Activated naive CD4-positive, alpha-beta T cell treated with anti-CD3 and anti-CD28 coated beads, Interleukin-2, amount 10 ng/mL, durations not matched to agents 7 days and 5 days (primary cell): ENCODE measurements around the gene DDO.

ENCODE experiments used
- CTCF ChIA-PET: fragments of 350-600 bp; sonication (Branson Sonifier 250); formaldehyde crosslinking; loops from one replicate; lab custom pipeline; 2021; ENCODE audit warnings: antibody characterized with exemption; lab: Charles Lee
- DNase-seq: peaks from one replicate; pipeline ENCODE4 v3.0.0-alpha.2; 2020
- H3K27ac Mint-ChIP-seq: one replicate; pipeline ENCODE4 v1.8.0; 2021; ENCODE audit warnings: mild to moderate bottlenecking, moderate library complexity, mixed read lengths
- H3K27me3 Mint-ChIP-seq: one replicate; pipeline ENCODE4 v1.8.0; 2021; ENCODE audit warnings: mild to moderate bottlenecking, mixed read lengths
- H3K36me3 Mint-ChIP-seq: one replicate; pipeline ENCODE4 v1.8.0; 2021; ENCODE audit warnings: mixed read lengths
- H3K4me1 Mint-ChIP-seq: one replicate; pipeline ENCODE4 v1.8.0; 2021; ENCODE audit warnings: mixed read lengths
- H3K4me3 Mint-ChIP-seq: one replicate; pipeline ENCODE4 v1.8.0; 2021; ENCODE audit warnings: mild to moderate bottlenecking, moderate library complexity, mixed read lengths
- H3K9me3 Mint-ChIP-seq: one replicate; pipeline ENCODE4 v1.8.0; 2021; ENCODE audit warnings: mixed read lengths

The DDO gene

DNA sequence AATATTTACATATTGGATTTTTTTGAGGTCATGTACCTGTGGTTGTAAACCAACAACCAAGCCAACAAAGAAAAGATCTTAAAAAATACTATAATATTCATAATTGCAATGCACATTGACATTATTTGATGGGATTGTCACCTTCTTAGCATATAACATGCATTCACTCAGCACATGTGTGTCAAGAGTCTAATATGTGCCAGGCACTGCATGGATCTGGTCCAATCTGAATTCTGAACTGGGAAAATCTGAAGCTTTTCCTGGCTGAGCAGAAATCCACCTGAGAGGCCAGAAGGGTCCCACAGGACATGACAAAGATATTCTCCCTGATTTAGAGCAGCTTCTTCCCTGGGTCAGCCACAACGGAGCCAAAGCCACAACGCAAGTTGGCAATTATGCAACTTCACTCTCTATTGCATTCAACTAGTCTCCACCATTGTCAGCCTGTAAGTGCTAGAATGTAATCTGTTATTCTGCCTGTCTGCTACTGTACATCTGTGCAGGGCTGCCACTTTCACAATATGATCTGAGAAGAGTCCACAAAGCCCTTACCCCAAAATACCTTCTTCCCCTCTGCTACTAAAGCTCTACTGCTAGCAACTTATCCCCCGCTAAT is 17.0 kb upstream of the DDO start:
- H3K36me3 Mint-ChIP-seq, result no peaks in the 10 kb centered on the region
- no peak overlapping the region for H3K27ac Mint-ChIP-seq
- no peaks in the 10 kb centered on the region for H3K9me3 Mint-ChIP-seq
- CTCF ChIA-PET, result no interaction called here
- H3K4me1 Mint-ChIP-seq, result no peaks in the 10 kb centered on the region
- H3K27me3 Mint-ChIP-seq, result peaks cover 3% of the 10 kb centered on the region
- no peak overlapping the region for H3K4me3 Mint-ChIP-seq
- DNase-seq, result no peak

DNA sequence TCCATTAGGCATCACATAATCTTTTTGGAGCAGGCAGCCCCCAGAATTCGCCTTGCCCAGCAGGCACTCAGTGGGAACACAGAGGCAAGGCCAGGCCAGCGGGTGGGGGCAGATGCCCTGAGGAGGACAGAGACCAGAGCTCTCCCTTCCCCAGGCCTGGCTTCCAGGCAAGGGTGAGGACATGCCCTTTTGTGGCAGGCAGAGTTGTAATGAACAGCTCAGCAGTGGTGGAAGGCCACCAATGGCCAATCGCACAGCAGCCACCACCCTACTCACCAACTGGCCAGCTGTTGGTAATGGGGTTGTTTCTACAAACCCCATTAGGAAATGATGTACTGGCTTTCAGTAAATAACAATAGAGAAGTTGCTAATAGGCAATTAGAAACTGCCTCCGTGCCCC is 15.4 kb upstream of the DDO start:
- DNase-seq, result no peak
- Mint-ChIP-seq H3K27me3 (peaks cover 8% of the 10 kb centered on the region), H3K4me1 (no peaks in the 10 kb centered on the region), H3K4me3 (no peak overlapping the region), H3K27ac (no peak overlapping the region), H3K9me3 (no peaks in the 10 kb centered on the region), H3K36me3 (no peaks in the 10 kb centered on the region)
- CTCF ChIA-PET, result no interaction called here

DNA sequence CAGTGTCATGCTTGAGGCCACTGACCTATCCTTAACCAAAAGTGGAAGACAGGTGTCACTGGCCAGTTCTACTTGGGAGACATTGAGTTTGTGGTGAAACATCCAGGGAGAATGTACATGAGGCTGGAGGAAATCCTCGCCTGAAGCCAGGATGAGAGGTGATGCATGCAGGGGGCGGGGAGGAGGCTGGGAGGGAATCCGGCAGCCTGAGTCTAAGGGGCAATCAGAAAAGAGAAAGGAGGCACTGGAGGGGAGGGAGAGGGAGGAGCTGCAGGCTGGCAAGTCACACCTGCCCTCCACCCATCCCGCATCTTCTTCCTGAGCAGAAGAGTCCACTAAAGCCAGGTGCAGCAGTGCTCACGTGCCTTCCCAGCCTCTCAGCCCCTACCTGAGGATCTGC is 14.9 kb upstream of the DDO start:
- Mint-ChIP-seq H3K4me1 (no peaks in the 10 kb centered on the region), H3K27ac (no peak overlapping the region), H3K4me3 (no peak overlapping the region), H3K9me3 (no peaks in the 10 kb centered on the region), H3K36me3 (no peaks in the 10 kb centered on the region), H3K27me3 (peaks cover 8% of the 10 kb centered on the region)
- DNase-seq, result no peak
- CTCF ChIA-PET, result no interaction called here

DNA sequence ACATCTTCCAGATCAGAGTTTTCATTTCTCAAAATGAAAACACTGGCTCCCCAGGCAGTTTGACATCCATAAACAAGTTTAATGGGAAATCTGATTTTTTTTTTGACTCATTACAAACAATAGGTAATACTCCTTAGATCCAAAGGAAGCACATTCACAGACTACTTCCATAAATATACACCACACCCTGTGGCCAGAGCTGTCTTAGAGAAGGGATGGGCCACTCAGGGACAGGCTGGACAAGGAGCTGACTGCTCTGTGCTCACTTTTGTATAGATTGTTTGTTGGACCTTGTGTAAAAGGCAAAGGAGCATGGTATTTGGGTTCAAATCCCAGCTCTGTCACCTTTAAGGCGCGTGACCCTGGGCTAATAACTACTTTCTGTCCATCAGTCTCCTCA is 12.8 kb upstream of the DDO start:
- Mint-ChIP-seq H3K27me3 (peaks cover 14% of the 10 kb centered on the region), H3K9me3 (no peaks in the 10 kb centered on the region), H3K4me1 (no peaks in the 10 kb centered on the region), H3K27ac (no peak overlapping the region), H3K4me3 (no peak overlapping the region), H3K36me3 (no peaks in the 10 kb centered on the region)
- CTCF ChIA-PET, result no interaction called here
- no peak for DNase-seq

DNA sequence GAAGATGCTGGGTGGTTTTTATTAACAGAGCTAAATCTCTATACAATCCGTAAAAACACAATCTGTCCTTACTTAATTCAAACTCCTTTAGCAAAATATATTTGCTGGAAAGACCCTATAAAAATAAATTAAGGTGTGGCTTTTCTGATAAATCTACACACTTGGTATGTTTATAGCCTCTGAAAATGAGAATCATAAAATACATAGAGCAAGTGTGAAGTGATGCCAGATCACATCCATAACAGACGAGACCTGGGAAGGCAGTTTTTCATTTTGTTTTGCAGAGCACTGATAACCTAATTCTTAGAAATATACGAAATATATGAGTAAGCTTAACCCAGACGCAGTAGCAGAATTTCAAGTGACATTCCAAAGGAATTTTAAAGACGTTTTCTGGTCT is 10.4 kb upstream of the DDO start:
- Mint-ChIP-seq H3K27ac (no peak overlapping the region), H3K27me3 (peaks cover 28% of the 10 kb centered on the region), H3K36me3 (no peaks in the 10 kb centered on the region), H3K4me1 (peaks cover 6% of the 10 kb centered on the region), H3K4me3 (no peak overlapping the region), H3K9me3 (peaks cover 6% of the 10 kb centered on the region)
- CTCF ChIA-PET, result no interaction called here
- DNase-seq, result no peak

DNA sequence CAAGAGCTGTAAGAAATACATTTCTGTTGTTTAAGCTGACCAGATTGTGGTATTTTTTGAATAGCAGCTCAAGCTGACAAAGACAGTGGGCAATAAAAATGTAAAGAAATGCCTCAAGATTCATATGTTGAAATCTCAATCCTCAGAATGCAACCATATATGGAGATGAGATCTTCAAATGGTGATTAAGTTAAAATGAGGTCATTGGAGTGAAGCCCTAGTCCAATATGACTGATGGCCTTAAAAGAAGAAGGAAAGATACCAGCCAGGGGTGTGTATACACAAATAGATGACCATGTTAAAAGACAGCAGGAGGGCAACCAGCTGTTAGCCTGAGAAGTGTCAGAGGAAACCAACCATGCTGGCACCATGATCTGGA is 7.1 kb upstream of the DDO start:
- no peak for DNase-seq
- Mint-ChIP-seq H3K27ac (no peak overlapping the region), H3K36me3 (no peaks in the 10 kb centered on the region), H3K4me1 (peaks cover 6% of the 10 kb centered on the region), H3K9me3 (peaks cover 6% of the 10 kb centered on the region), H3K4me3 (no peak overlapping the region), H3K27me3 (peaks cover 34% of the 10 kb centered on the region)
- CTCF ChIA-PET, result no interaction called here

DNA sequence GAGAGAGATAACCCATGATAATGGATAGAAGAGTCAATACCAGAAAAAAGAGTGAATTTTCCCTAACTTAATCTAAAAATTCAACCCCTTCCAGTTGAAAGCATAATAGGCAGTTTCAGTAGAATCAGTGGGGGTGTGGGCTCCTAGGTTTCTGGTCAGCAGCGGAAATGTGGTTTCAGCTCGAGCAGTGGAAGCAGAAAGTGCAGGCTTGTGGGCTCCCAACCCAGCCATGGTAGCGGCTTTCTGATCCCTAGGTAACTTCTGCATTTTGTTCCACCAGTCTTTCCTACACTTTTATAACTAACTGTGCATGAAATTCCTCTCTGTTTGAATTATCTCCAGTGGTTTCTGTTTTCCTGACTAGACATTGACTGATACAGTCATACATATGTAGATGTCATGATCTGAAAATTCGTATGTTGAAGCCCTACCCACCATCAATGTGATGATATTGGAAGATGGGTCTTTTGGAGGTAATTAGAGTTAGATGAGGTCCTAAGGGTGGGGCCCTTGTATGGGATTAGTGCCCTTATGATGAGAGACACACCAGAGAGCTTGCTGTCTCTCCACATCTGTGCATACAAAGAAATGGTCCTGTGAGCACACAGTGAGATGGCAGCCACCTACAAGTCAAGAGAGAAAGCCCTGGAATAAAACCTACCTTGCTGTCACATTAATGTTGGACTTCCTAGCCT is 6.5 kb upstream of the DDO start:
- H3K9me3 Mint-ChIP-seq, result peaks cover 6% of the 10 kb centered on the region
- no peak overlapping the region for H3K27ac Mint-ChIP-seq
- peaks cover 34% of the 10 kb centered on the region for H3K27me3 Mint-ChIP-seq
- peak; percentile 23 for DNase-seq
- H3K4me3 Mint-ChIP-seq, result no peak overlapping the region
- CTCF ChIA-PET, result no interaction called here
- no peaks in the 10 kb centered on the region for H3K36me3 Mint-ChIP-seq
- H3K4me1 Mint-ChIP-seq, result peaks cover 6% of the 10 kb centered on the region

DNA sequence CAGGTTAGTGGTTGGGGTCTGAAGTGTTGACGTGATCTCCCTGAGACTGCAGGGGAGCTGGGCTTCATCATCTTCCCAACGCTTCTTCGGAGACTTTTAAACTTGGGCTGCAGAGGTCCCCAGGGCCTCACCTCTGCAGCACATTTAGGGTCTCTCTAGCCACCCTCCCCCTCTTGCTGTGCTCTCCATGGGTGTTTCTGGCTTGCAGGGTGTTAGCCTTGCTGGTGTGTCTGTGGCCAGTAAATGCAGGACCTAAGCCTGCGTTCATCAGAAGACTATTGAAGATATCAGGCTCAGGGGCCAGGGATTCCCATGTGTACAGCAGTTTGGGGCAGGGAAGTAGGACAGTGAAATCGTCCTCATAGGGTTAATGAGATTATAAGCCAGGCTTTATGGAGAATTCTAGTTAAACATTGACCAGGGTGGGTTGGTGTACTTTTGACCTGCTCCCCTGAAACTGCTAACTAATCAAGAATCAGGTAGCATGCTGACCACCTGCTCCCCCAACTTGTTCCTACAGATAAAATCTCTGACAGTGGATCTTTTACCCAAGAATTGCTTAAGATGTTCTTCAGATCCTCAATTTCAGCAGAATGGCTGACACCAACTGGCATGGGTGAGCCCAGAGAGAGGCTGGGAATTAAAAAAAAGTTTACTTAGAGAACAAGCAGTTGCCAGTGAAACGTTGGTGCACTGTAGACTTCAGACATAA is 3.8 kb upstream of the DDO start:
- no peak for DNase-seq
- Mint-ChIP-seq H3K27ac (no peak overlapping the region), H3K9me3 (peaks cover 6% of the 10 kb centered on the region), H3K4me1 (peaks cover 6% of the 10 kb centered on the region), H3K36me3 (no peaks in the 10 kb centered on the region), H3K4me3 (no peak overlapping the region), H3K27me3 (peaks cover 34% of the 10 kb centered on the region)
- CTCF ChIA-PET, result no interaction called here

DNA sequence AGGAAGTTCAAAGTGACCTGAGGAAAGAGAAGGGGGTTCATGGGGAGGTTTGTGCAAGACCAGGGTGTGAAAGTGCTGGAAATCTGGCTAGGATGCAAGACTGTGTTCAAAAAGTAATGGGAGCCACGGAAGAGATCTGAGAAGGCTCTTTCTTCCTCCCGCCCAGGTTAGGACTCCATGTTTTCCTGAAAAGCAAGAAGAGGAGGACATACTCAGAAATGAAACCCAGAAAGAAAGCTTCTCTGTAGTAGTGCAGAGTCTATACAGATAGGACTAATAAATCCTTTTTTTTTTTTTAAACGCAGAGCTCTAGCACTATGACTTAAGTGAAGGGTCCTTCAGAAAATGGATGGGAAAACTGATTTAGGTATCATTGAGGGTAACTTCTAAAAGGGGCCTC is 3.2 kb upstream of the DDO start:
- H3K4me3 Mint-ChIP-seq, result no peak overlapping the region
- H3K27ac Mint-ChIP-seq, result no peak overlapping the region
- DNase-seq, result no peak
- peaks cover 30% of the 10 kb centered on the region for H3K27me3 Mint-ChIP-seq
- H3K36me3 Mint-ChIP-seq, result no peaks in the 10 kb centered on the region
- CTCF ChIA-PET, result no interaction called here
- H3K9me3 Mint-ChIP-seq, result peaks cover 6% of the 10 kb centered on the region
- H3K4me1 Mint-ChIP-seq, result peaks cover 6% of the 10 kb centered on the region

DNA sequence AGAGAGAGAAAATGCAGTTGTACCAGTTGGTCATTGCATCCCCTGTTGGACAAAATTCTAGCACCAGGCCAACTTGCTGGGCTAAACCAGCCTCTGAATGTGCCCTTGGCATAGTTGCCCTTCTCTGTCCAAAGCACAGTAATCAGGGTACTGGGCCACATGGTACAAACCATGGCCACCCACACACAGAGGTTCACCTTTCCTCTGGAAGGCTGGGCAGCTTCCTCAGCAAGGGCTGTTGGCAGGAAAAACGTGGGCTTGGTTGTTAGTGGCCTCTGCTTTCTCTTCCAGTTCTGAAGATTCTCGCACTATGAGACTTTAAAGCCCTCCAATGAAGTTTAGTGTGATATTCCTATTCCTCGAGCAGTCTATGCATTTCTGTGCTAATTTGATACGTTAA is 706 bp downstream of the DDO start:
- CTCF ChIA-PET, result no interaction called here
- Mint-ChIP-seq H3K27me3 (peaks cover 16% of the 10 kb centered on the region), H3K27ac (no peak overlapping the region), H3K4me1 (no peaks in the 10 kb centered on the region), H3K4me3 (no peak overlapping the region), H3K9me3 (no peaks in the 10 kb centered on the region), H3K36me3 (no peaks in the 10 kb centered on the region)
- DNase-seq, result no peak

DNA sequence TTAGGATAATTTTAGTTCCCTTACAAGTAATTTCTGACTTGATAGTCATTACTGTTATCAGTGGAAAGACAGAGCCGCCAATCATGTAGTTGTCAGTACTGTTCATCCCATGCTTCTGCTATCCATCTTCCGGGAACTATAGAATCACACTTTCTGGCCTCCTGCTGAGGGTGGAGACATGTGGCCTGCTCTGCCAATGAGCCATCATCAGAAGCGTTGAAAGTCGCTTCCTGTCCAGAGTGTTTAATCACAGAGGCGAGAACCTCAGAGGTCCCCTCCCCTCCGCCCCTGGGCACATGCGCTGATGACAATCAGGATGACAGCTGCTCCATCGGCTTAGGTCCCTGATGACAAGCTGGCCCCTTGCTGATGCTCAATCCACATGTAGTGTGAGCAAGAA is 3.0 kb downstream of the DDO start:
- Mint-ChIP-seq H3K27ac (no peak overlapping the region), H3K27me3 (peaks cover 7% of the 10 kb centered on the region), H3K4me1 (no peaks in the 10 kb centered on the region), H3K9me3 (no peaks in the 10 kb centered on the region), H3K36me3 (no peaks in the 10 kb centered on the region), H3K4me3 (no peak overlapping the region)
- CTCF ChIA-PET, result no interaction called here
- no peak for DNase-seq

DNA sequence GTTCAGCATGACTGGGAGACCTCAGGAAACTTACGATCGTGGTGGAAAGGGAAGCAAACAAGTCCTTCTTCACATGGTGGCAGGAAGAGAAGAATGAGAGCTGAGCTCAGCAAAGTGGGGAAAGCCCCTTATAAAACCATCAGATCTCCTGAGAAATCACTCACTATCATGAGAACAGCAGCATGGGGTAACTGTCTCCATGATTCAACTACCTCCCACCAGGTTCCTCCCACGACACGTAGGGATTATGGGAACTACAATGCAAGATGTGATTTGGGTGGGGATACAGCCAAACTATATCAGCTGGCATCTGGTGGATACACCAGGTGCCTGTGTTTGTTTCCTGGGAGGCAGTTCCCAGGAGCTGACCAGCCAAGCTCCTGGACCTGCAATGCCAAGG is 4.9 kb downstream of the DDO start:
- peaks cover 7% of the 10 kb centered on the region for H3K27me3 Mint-ChIP-seq
- no peak for DNase-seq
- no peaks in the 10 kb centered on the region for H3K4me1 Mint-ChIP-seq
- no peaks in the 10 kb centered on the region for H3K36me3 Mint-ChIP-seq
- CTCF ChIA-PET, result interaction anchor here (0.6 kb wide), 1 partner anchor 358 kb away, joined by 3 read pairs; no protein-coding TSS in a partner anchor
- no peak overlapping the region for H3K4me3 Mint-ChIP-seq
- H3K9me3 Mint-ChIP-seq, result no peaks in the 10 kb centered on the region
- H3K27ac Mint-ChIP-seq, result no peak overlapping the region

DNA sequence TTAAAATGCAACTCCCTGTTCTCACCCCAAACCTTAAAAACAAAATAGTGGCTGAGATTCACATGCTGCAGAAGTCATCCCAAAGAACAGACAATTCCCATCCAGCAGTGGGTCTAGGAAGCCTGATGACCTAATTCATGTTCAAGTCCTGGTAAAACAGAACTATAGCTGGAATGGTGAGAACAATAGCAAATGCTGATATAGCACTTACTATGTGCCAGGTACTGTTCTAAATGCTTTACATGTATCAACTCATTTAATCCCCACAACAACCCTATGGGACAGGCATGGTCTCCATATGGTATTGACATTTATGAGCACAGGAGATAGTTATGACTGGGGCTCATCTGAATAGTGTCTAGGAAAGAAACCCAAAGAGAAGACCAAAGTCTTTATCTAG is 5.6 kb downstream of the DDO start:
- Mint-ChIP-seq H3K27ac (no peak overlapping the region), H3K4me3 (no peak overlapping the region), H3K9me3 (no peaks in the 10 kb centered on the region), H3K36me3 (no peaks in the 10 kb centered on the region), H3K4me1 (no peaks in the 10 kb centered on the region), H3K27me3 (no peaks in the 10 kb centered on the region)
- no peak for DNase-seq
- CTCF ChIA-PET, result no interaction called here

DNA sequence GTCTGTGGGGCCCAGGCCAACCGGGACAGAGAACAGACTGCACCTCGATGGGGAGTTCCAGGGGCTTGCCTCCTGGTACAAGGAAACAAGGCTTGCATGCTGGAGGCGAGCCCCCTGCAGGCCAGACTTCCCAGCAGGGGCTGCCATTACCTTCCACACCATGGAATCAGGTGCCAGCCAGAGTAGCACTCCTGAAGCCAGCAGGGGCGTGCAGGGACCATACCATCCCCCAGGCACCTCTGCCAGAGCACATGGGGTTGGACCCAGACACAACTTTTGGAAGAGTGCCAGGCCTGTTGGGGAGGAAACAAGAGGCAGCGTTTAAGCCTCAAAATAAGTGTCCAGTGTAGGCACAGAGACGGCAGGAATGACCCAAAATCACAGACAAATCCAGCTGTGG is 6.5 kb downstream of the DDO start:
- no peaks in the 10 kb centered on the region for H3K36me3 Mint-ChIP-seq
- H3K27ac Mint-ChIP-seq, result no peak overlapping the region
- H3K4me1 Mint-ChIP-seq, result no peaks in the 10 kb centered on the region
- CTCF ChIA-PET, result no interaction called here
- no peak for DNase-seq
- H3K9me3 Mint-ChIP-seq, result no peaks in the 10 kb centered on the region
- no peak overlapping the region for H3K4me3 Mint-ChIP-seq
- H3K27me3 Mint-ChIP-seq, result no peaks in the 10 kb centered on the region

DNA sequence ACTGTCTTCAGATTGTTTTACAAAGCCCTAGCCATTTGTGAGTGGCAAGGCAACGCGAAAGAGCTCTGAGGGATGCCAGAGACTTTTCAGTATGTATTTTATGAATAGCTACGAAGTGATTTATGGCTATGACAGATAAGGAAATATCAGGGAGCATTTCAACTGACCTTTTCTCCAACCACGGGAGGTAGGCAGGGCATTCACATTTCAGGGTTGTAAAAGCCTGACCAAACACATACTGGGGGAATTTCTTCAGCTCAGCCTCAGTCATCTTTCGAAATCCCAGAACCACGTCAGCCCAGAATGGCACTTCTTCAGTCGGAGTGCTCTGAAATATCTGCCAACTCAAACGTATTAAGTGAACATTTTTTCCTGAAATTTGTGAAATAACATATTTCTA is 10.8 kb downstream of the DDO start:
- CTCF ChIA-PET, result interaction anchor here (1.0 kb wide), 1 partner anchor 364 kb away, joined by 3 read pairs; no protein-coding TSS in a partner anchor
- H3K27me3 Mint-ChIP-seq, result peaks cover 13% of the 10 kb centered on the region
- H3K4me1 Mint-ChIP-seq, result no peaks in the 10 kb centered on the region
- no peak overlapping the region for H3K27ac Mint-ChIP-seq
- H3K4me3 Mint-ChIP-seq, result no peak overlapping the region
- no peak for DNase-seq
- H3K36me3 Mint-ChIP-seq, result no peaks in the 10 kb centered on the region
- H3K9me3 Mint-ChIP-seq, result no peaks in the 10 kb centered on the region
